Stimulated activated naive CD8-positive, alpha-beta T cell treated with anti-CD3 and anti-CD28 coated beads, Interleukin-15, amount 100 ng/mL, for 72 hours (primary cell): Measurements from ENCODE around the gene ZBTB39.
"Not testable (repeated sequence)": the region's sequence is repeated elsewhere in the genome, so short reads cannot be mapped to it uniquely, and the experiment has no call there.

Experiments
- ATAC-seq: fragments of 150-1000 bp; cut with Tn5 transposase; 2 replicates; pipeline ENCODE4 v1.10.0; 2021; ENCODE audit warnings: mild to moderate bottlenecking, moderate library complexity
- DNase-seq, 2 donors: peaks; one replicate each; pipeline ENCODE4 v3.0.0; 2021 to 2022
- H3K27ac Mint-ChIP-seq, 2 donors: one replicate each; pipeline ENCODE4 v1.8.0; 2022; ENCODE audit warnings: mild to moderate bottlenecking in 2 of 2, mixed read lengths in 2 of 2, moderate library complexity in 2 of 2
- H3K27me3 Mint-ChIP-seq: one replicate; pipeline ENCODE4 v1.8.0; 2022; ENCODE audit warnings: mixed read lengths
- H3K4me1 Mint-ChIP-seq: one replicate; pipeline ENCODE4 v1.8.0; 2022; ENCODE audit warnings: mild to moderate bottlenecking, mixed read lengths
- H3K4me3 Mint-ChIP-seq, 2 donors: one replicate each; pipeline ENCODE4 v1.8.0; 2022; ENCODE audit warnings: mild to moderate bottlenecking in 2 of 2, mixed read lengths in 2 of 2, moderate library complexity in 1 of 2
- H3K9me3 Mint-ChIP-seq, 2 donors: one replicate each; pipeline ENCODE4 v1.8.0; 2022; ENCODE audit warnings: mixed read lengths in 2 of 2

The ZBTB39 gene, protein sequence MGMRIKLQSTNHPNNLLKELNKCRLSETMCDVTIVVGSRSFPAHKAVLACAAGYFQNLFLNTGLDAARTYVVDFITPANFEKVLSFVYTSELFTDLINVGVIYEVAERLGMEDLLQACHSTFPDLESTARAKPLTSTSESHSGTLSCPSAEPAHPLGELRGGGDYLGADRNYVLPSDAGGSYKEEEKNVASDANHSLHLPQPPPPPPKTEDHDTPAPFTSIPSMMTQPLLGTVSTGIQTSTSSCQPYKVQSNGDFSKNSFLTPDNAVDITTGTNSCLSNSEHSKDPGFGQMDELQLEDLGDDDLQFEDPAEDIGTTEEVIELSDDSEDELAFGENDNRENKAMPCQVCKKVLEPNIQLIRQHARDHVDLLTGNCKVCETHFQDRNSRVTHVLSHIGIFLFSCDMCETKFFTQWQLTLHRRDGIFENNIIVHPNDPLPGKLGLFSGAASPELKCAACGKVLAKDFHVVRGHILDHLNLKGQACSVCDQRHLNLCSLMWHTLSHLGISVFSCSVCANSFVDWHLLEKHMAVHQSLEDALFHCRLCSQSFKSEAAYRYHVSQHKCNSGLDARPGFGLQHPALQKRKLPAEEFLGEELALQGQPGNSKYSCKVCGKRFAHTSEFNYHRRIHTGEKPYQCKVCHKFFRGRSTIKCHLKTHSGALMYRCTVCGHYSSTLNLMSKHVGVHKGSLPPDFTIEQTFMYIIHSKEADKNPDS

DNA sequence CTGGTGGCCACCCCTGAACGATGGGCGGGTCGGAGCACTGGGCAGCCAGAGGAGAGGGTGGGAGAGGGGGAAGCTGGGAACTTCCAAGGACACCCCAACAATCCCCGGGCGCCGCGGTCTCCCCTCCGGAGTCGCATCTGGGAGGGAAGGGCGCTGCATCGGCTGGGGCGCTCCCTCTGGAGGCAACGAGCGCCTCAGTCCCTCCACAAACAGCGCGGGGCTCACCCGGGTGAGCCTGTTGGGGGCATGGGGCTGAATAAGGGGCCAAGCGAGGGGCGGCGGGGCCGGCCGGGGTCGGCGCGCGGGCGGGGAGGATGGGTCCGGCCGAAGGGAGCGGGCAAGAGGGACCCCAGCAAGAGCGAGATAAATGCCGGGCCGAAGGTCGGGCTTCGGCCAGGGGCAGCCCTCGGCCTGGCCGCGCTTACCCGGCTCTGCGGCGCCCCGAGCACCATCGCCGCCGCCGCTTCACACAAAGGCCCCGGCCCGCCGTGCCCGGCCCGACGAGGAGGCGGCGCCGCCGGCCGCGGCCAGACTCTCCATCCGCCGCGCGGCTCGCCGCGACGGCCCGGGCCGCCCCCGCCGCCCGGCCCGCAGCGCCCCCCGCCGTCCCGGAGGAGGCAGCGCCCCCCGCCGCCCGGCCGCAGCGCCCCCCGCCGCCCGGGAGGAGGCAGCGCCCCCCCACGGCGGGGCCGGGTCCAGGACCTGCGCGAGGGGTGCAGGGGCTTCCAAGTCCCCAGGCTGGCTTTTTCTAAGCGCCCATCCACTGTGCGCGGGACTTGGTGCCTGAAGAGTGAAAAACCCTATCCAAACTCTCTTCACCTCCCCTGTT is at the start of gene ZBTB39:
ZBTB39 (minus strand) TSS at position 567 of the 829 bp plus-strand sequence. CDS start 1,629 bp downstream, outside the sequence.
- Mint-ChIP-seq H3K27me3 (no peaks in the 10 kb centered on the region), H3K27ac (peak within 1 kb of the TSS; percentile 78 to 95), H3K4me3 (peak within 1 kb of the TSS; percentile 85 to 92), H3K4me1 (peaks cover 52% of the 10 kb centered on the region), H3K9me3 (no peaks in the 10 kb centered on the region)
- ATAC-seq (peak; percentile 82), DNase-seq (peak; percentile 73 to 74)

DNA sequence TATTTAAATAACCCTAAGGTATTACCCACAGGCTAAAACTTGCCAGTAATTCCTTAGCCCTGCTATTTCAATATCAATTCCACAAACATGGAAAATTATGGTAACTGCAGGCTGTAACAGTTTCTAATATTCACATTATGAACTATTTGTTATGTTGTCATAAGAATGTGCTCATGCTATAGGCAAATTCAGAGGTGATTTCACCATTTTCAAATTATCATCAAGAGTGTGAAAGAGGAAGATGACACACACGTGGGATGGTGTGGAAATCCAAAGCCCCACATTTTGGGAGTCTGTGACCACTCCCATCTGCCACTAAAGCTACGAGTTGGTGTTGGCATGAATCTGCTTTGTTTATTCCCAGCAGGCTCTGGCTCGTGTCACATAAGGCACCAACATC is 49.5 kb upstream of the ZBTB39 start:
- no peak overlapping the region for H3K4me3 Mint-ChIP-seq
- no peaks in the 10 kb centered on the region for H3K9me3 Mint-ChIP-seq
- no peak overlapping the region for H3K27ac Mint-ChIP-seq
- DNase-seq (no peak), ATAC-seq (no peak)
- peaks cover 14% of the 10 kb centered on the region for H3K4me1 Mint-ChIP-seq
- no peaks in the 10 kb centered on the region for H3K27me3 Mint-ChIP-seq

DNA sequence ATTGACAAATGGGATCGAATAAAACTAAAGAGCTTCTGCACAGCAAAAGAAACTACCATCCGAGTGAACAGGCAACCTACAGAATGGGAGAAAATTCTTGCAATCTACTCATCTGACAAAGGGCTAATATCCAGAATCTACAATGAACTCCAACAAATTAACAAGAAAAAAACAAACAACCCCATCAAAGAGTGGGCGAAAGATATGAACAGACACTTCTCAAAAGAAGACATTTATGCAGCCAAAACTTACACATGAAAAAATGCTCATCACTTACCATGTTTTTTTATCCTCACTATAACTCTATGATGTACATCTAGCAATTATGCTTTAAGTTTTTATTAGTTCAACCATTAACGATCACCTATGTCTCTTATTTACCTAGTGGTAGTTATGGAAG is 47.6 kb upstream of the ZBTB39 start:
- H3K27me3 Mint-ChIP-seq, H3K27ac Mint-ChIP-seq, ATAC-seq, H3K4me3 Mint-ChIP-seq, H3K9me3 Mint-ChIP-seq, DNase-seq: not testable (repeated sequence)
- H3K4me1 Mint-ChIP-seq = peaks cover 18% of the 10 kb centered on the region

DNA sequence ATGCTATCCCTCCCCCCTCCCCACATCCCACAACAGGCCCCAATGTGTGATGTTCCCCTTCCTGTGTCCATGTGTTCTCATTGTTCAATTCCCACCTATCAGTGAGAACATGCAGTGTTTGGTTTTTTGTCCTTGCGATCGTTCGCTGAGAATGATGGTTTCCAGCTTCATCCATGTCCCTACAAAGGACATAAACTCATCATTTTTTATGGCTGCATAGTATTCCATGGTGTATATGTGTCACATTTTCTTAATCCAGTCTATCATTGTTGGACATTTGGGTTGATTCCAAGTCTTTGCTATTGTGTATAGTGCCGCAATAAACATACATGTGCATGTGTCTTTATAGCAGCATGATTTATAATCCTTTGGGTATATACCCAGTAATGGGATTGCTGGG is 46.8 kb upstream of the ZBTB39 start:
- not testable (repeated sequence) for H3K27me3 Mint-ChIP-seq, H3K27ac Mint-ChIP-seq, ATAC-seq

DNA sequence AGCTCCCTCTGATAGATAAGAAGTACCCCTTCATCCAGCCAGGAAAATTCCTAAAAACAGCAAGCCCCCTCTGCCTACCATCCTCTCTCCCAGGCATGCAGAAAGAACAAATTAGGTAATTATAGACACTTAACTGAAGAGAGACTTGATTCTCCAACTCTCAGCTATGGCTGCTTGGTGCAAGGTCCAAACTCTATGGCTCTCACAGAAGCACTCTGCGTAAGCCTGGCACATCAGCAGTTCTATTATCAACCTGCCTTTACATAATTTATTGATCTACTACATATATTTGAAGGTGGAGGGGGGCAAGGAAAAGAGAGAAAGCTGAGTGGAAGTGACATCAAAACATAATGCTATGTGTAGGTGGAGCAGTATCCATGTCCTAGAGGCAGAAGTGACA is 44.7 kb upstream of the ZBTB39 start:
- H3K9me3 Mint-ChIP-seq = no peaks in the 10 kb centered on the region
- H3K27ac Mint-ChIP-seq = peak overlapping the region in 1 of 2 donors; percentile 61
- no peak for DNase-seq
- H3K27me3 Mint-ChIP-seq = no peaks in the 10 kb centered on the region
- no peak for ATAC-seq
- no peak overlapping the region for H3K4me3 Mint-ChIP-seq
- peaks cover 38% of the 10 kb centered on the region for H3K4me1 Mint-ChIP-seq

More for the DNA sequence above, 46.8 kb upstream of the ZBTB39 start:
- not testable (repeated sequence) for H3K9me3 Mint-ChIP-seq, DNase-seq, H3K4me3 Mint-ChIP-seq
- H3K4me1 Mint-ChIP-seq = peaks cover 25% of the 10 kb centered on the region

DNA sequence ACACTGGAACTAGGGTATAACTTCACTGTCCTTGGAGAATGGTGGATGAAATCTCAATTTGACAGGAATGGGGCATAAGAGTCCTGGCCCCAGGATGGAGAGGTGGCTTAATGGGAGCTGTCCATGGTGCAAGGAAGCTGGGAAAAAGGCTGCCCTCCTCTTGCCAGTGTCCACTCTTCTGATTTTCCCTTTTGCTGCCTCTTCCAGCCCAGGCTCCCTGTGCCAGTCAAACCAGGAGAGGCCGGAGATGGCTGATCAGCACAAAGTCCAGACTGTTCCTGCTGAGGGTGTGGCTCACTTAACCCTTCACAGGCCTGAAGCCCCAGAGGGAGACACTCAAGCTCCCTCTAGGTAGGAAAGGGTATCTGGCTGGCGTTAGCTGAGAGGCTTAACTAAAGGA is 43.5 kb upstream of the ZBTB39 start, which contains the start of gene MYO1A:
MYO1A (minus strand) TSS at position 240 of the 400 bp plus-strand sequence. CDS start 1,806 bp downstream, outside the sequence.
- H3K4me1 Mint-ChIP-seq = peaks cover 48% of the 10 kb centered on the region
- H3K9me3 Mint-ChIP-seq = no peaks in the 10 kb centered on the region
- no peak within 1 kb of the TSS for H3K27ac Mint-ChIP-seq
- H3K27me3 Mint-ChIP-seq = no peaks in the 10 kb centered on the region
- no peak for DNase-seq
- no peak for ATAC-seq
- H3K4me3 Mint-ChIP-seq = no peak within 1 kb of the TSS

DNA sequence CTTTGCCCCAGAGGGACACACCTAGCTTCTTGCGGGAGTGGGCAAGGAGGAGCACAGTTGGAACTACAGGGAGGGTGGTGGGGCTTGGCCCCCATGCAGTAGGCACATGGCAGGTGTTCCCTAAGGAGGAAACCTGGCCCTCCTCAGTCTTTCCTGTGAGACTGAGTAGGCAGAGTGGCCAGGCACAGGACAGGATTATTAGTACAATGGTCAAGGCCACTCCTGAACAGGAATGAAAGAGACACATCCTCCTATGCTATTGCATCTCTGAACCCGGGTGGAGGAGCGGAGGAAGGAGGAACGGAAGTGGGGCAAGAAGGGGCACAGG is 42.7 kb upstream of the ZBTB39 start:
- H3K27ac Mint-ChIP-seq = no peak overlapping the region
- H3K4me3 Mint-ChIP-seq = no peak overlapping the region
- no peak for ATAC-seq
- H3K4me1 Mint-ChIP-seq = peaks cover 48% of the 10 kb centered on the region
- H3K9me3 Mint-ChIP-seq = no peaks in the 10 kb centered on the region
- no peaks in the 10 kb centered on the region for H3K27me3 Mint-ChIP-seq
- DNase-seq = no peak

DNA sequence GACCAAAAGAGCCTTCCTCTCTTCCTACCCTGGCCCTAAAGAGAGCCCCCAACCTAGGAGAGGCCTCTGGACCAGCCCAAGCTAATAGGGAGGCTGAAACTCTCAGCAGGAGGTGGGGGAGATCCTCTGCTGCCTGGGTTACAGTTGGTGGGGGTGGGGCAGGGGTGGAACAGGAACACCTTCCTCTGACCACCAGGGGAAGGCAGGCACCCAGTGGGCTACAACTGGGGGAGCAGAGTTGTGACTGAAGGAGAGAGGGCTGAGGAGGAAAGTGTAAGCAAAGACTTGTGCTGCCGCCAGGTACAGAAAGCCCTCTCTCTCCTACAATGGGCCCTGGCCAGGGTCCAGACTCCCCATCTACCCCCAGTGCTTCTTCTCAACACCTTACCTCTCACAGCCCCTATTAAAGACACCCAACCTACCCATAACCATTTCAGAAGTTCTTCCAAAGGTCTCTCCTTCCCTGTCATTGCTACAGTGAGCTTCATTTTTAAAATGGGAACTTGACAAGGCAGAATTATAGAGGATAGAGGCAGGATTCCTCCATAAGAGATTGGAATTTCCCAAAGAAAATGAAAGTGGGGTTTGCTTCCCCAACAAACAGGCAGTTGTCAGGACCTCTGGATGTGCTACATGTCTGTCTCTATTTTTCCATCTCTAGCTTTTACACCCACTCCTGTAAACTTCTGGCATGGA is 42.2 kb upstream of the ZBTB39 start:
- peak; percentile 11 for ATAC-seq
- peaks cover 48% of the 10 kb centered on the region for H3K4me1 Mint-ChIP-seq
- peak overlapping the region in 1 of 2 donors; percentile 31 for H3K27ac Mint-ChIP-seq
- H3K9me3 Mint-ChIP-seq = no peaks in the 10 kb centered on the region
- no peak overlapping the region for H3K4me3 Mint-ChIP-seq
- DNase-seq = no peak
- H3K27me3 Mint-ChIP-seq = no peaks in the 10 kb centered on the region

DNA sequence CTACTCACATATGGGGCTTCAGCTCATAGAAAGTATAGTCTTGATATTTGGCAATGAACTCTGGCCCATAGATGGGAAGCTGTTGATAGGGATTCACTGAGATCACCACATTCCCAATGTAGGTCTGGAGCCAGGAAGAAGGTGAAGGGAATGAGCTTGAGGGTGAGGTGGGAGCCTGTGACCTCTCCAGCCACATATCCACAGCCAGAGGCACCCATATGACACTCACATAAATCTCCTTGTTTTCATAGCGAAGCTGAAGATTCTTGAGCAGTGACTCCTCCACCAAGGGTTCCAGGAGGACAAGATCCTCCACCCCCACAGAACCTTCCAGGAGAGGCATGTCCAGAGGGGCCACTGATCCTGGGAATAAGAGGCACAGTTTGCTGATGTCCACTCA is 41.6 kb upstream of the ZBTB39 start:
- peak overlapping the region; percentile 56 to 64 for H3K4me3 Mint-ChIP-seq
- DNase-seq (no peak), ATAC-seq (no peak)
- H3K9me3 Mint-ChIP-seq = no peaks in the 10 kb centered on the region
- peak overlapping the region; percentile 9 to 85 for H3K27ac Mint-ChIP-seq
- H3K4me1 Mint-ChIP-seq = peaks cover 48% of the 10 kb centered on the region
- H3K27me3 Mint-ChIP-seq = no peaks in the 10 kb centered on the region

DNA sequence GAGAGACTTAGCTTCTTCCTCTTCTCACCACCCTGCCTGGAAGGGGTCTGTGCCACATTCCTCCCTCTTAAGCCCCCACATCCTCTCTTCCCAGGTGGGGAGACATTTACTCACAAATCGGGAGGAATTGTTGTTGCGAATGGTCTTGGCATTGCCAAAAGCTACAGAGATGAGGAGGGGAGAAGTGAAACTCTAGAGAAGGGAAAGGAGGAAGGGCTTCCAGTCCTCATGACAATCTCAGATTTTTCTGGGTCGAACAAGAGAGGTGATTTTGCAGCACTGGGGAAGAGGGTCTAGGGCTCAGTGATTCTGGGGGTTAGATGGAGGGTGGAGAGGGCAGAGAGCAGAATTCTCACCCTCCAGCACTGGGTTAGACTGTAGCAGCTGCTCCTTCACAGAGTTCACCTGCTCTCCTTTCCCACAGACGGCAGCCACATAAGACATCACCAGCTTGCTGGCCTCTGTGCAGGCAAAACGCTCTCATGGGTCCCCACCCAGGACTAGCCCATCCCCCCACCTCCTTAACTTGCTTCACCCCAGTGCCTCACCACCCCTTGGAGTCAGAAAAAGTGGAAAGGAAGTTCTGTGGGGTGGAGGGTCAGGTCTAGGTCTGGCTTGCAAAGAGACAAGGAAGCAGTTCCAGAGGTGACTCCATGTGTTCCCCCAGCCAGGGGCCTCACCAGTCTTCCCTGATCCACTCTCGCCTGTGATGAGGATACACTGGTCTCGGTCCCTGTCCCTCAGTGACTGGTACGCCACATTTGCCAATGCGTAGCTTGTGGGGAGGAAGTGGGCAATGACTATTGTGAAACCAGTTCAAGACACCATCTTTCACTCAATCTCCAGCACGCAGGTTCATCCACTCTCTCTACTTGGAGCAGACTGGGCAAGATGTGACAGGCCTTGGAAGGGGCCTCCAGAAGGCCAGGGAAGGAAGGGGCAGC is 40.9 kb upstream of the ZBTB39 start:
- Mint-ChIP-seq H3K9me3 (no peaks in the 10 kb centered on the region), H3K27ac (peak overlapping the region; percentile 75 to 85), H3K4me1 (peaks cover 48% of the 10 kb centered on the region), H3K4me3 (peak overlapping the region; percentile 56 to 64), H3K27me3 (no peaks in the 10 kb centered on the region)
- ATAC-seq (peak; percentile 96), DNase-seq (peak; percentile 56 to 82)

DNA sequence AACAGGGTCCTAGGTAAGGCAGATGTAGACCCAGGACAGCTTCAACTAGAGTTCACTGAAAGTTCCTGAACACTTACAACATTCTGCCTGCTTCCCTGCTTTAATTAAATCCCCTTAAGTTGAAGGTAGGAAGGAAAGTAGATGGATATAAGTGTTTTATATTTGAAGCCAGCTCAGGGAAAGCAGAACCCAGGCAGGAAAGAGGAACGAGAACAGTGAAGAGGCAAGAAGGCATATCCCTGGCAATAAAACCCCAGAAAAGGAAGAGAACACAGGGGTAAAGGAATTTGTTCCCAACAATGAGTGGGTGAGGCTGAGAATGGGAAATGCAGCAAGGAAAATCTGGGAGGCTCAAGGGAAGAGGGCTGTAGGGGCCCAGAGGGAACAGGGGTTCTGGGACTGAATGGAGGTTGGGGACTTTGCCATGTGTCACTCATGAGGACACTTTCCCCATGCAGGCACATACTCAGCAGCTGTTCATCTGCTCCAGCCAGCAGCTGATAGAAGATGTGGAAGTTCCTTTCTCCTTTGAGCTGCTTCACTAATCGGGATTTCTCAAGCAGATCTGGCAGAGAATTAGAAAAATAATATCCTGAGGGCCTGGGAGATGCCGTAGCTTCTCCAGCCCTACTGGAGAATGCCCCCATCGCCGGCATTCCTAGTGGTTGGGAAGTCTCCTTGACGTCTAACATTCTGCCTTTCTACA is 39.9 kb upstream of the ZBTB39 start:
- Mint-ChIP-seq H3K4me1 (peaks cover 46% of the 10 kb centered on the region), H3K9me3 (no peaks in the 10 kb centered on the region), H3K27me3 (no peaks in the 10 kb centered on the region), H3K27ac (peak overlapping the region in 1 of 2 donors; percentile 9), H3K4me3 (peak overlapping the region in 1 of 2 donors; percentile 64)
- DNase-seq = no peak
- ATAC-seq = no peak

DNA sequence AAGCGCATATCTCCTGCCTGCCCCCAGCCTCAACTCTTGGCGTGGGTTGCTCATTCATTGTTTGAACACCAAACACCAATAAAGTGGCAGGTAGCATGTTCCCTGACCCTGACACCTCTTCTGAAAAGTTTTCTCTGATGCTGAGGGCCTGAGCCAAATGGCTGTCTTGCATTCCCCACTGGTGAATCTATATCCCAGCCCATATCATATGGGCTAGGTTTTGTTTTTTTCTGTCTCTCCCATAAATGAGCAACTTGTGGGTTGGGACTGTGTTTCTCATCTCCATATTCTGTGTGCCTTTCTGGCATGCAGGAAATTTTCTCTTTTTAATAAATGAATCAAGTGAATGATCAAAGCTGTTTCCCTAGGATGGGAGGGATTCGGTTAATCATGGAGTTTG is 38.5 kb upstream of the ZBTB39 start:
- Mint-ChIP-seq H3K4me1 (peaks cover 42% of the 10 kb centered on the region), H3K27me3 (no peaks in the 10 kb centered on the region), H3K4me3 (no peak overlapping the region), H3K27ac (no peak overlapping the region), H3K9me3 (no peaks in the 10 kb centered on the region)
- ATAC-seq (no peak), DNase-seq (no peak)

DNA sequence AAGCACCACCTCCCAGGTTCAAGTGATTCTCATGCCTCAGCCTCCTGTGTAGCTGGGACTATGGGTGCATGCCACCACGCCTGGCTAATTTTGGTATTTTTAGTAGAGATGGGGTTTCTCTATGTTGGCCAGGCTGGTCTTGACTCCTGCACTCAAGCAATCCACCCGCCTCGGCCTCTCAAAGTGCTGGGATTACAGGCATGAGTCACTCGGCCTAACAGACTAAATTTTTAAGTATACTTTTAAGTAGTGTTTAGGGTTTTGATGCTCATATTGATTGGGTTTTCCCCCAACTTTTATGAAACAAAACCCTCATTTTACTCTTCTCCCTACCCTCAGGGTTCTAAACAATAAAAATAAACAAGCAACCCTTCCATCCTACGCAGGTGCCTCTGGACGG is 38.1 kb upstream of the ZBTB39 start:
- H3K4me1 Mint-ChIP-seq = peaks cover 42% of the 10 kb centered on the region
- no peak overlapping the region for H3K4me3 Mint-ChIP-seq
- H3K27me3 Mint-ChIP-seq = no peaks in the 10 kb centered on the region
- no peaks in the 10 kb centered on the region for H3K9me3 Mint-ChIP-seq
- no peak overlapping the region for H3K27ac Mint-ChIP-seq
- ATAC-seq = no peak
- DNase-seq = no peak

DNA sequence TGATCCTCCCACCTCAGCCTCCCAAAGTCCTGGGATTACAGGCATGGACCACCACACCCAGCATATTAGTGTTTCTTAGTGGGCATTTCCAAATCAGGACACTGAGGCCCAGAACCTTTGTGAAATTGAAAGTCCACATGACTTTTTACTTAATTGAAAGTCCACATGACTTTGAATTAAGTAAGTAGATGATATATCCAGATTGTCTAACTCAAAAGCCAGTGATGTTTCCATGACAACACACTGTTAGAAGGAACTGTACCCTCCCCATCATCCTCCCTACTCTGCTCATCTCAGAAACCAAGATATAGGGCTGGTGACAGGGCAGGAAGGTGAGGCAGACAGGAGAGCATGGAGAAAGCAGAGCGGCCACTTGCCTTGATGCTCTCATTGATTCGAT is 36.3 kb upstream of the ZBTB39 start:
- Mint-ChIP-seq H3K9me3 (no peaks in the 10 kb centered on the region), H3K4me3 (no peak overlapping the region), H3K4me1 (peaks cover 27% of the 10 kb centered on the region), H3K27ac (no peak overlapping the region), H3K27me3 (no peaks in the 10 kb centered on the region)
- DNase-seq (no peak), ATAC-seq (no peak)
